K562 (cell line): ENCODE results near the gene VPS41. TPM values are rescaled to one million over a fixed set of nuclear protein-coding genes. Genes with fewer than 3 reads are reported as not detected.

Experiments used
- ATAC-seq: fragments of 200-7000 bp; cut with Tn5 transposase; 3 replicates; pipeline ENCODE4 v1.9.1; 2020; ENCODE audit warnings: moderate library complexity
- BruUV-seq: library from RNA; stranded (reverse); fragments of 400-500 nt; replicated peaks from 2 replicates; lab custom pipeline; 2021; lab: Mats Ljungman, UMichigan
- CTCF ChIA-PET: fragments of 300-600 bp; formaldehyde crosslinking; extraction: SDS; loops from one replicate; lab custom pipeline; 2021; ENCODE audit warnings: low intra/inter-chr PET ratio; lab: Yijun Ruan, JAX
- POLR2A ChIA-PET: fragments of 300-600, 350-650 bp; sonication (Branson Sonifier 250); formaldehyde crosslinking; extraction: SDS; loops from one replicate; lab custom pipeline; 2021; ENCODE audit warnings: antibody characterized with exemption, inconsistent platforms; lab: Yijun Ruan, JAX
- DNase-seq, 4 experiments: peaks; one replicate each; pipeline versions ENCODE4 v3.0.0 to v3.0.0-alpha.2; 2011 to 2018; ENCODE audit warnings: low spot score in 3 of 4, mixed read lengths in 3 of 4; ENCODE audit errors: extremely low read depth in 1 of 4
- FAIRE-seq: peaks from 2 replicates; lab custom pipeline; 2011; peaks lifted over from hg19 to GRCh38; lab: Jason Lieb, UNC
- H2AFZ ChIP-seq: 2 replicates; pipeline ENCODE4 v1.6.0; 2011; ENCODE audit warnings: low read depth, low read length, control low read depth, inconsistent platforms
- H3K27ac ChIP-seq: fragments of 200-600 bp; 3 replicates; pipeline ENCODE4 v1.8.0; 2011; ENCODE audit warnings: low read depth, mild to moderate bottlenecking, control low read depth, inconsistent platforms, low read length, moderate library complexity, mixed read lengths; ENCODE audit errors: extremely low read depth
- H3K27me3 ChIP-seq, 2 experiments: fragments of 300-600 bp in 1 of 2; 2 replicates in 1 of 2; 3 replicates in 1 of 2; pipeline versions ENCODE4 v1.6.0 to v1.8.0; 2011; ENCODE audit warnings: inconsistent platforms in 2 of 2, low read length in 2 of 2, mild to moderate bottlenecking in 1 of 2, mixed read lengths in 1 of 2, moderate library complexity in 1 of 2; ENCODE audit not compliant: control insufficient read depth in 2 of 2, insufficient read depth in 2 of 2
- H3K36me3 ChIP-seq: fragments of 300-600 bp; 3 replicates; pipeline ENCODE4 v1.8.0; 2011; ENCODE audit warnings: mild to moderate bottlenecking, low read length, inconsistent platforms; ENCODE audit not compliant: control insufficient read depth, insufficient read depth
- H3K4me1 ChIP-seq, 2 experiments: fragments of 200-600 bp in 1 of 2; replicated peaks in 1 of 2; 2 replicates in 1 of 2; 3 replicates in 1 of 2; pipeline versions ENCODE4 v1.5.1 to v1.8.0; 2011; ENCODE audit warnings: inconsistent platforms in 2 of 2, low read length in 2 of 2, mild to moderate bottlenecking in 1 of 2, mixed read lengths in 1 of 2, moderate library complexity in 1 of 2; ENCODE audit not compliant: control insufficient read depth in 2 of 2, insufficient read depth in 2 of 2
- H3K4me2 ChIP-seq: 2 replicates; pipeline ENCODE4 v1.6.1; 2011; ENCODE audit warnings: low read length, control low read depth, inconsistent platforms, mixed read lengths; ENCODE audit not compliant: insufficient read depth
- H3K4me3 ChIP-seq: fragments of 200-600 bp; sonication (generic), shearing (Covaris generic); 2 replicates; pipeline ENCODE4 v1.5.1; 2016; ENCODE audit warnings: control low read depth, inconsistent platforms
- H3K79me2 ChIP-seq: fragments of 200-600 bp; 3 replicates; pipeline ENCODE4 v1.8.0; 2011; ENCODE audit warnings: low read length, inconsistent platforms; ENCODE audit not compliant: control insufficient read depth, insufficient read depth
- H3K9ac ChIP-seq, 2 experiments: 2 replicates each; pipeline versions ENCODE4 v1.6.0 to v1.6.1; 2011; ENCODE audit warnings: low read depth in 2 of 2, low read length in 2 of 2, control low read depth in 1 of 2, inconsistent platforms in 1 of 2, mild to moderate bottlenecking in 1 of 2, mixed read lengths in 1 of 2; ENCODE audit not compliant: insufficient read depth in 1 of 2
- H3K9me1 ChIP-seq: one replicate; pipeline ENCODE4 v1.6.0; 2011; ENCODE audit warnings: inconsistent platforms, mild to moderate bottlenecking, low read length, moderate library complexity; ENCODE audit not compliant: control insufficient read depth, insufficient read depth
- H3K9me3 ChIP-seq: replicated peaks from 2 replicates; pipeline ENCODE4 v1.5.1; 2011; ENCODE audit warnings: low read depth, low read length, inconsistent platforms; ENCODE audit not compliant: control insufficient read depth, insufficient read depth
- H4K20me1 ChIP-seq: replicated peaks from 2 replicates; pipeline ENCODE4 v1.6.1; 2011; ENCODE audit warnings: low read length, inconsistent platforms, mixed read lengths; ENCODE audit not compliant: control insufficient read depth, insufficient read depth
- GTF2F1 ChIP-seq: IDR thresholded peaks from 2 replicates; pipeline ENCODE4 v1.6.1; 2011; ENCODE audit warnings: low read depth, low read length, improper control_type of control experiment
- KDM2B ChIP-seq: fragments of 250-450 bp; sonication (Bioruptor Pico); IDR thresholded peaks from 2 replicates; pipeline ENCODE4 v1.8.0; 2021; ENCODE audit warnings: mild to moderate bottlenecking, moderate library complexity
- MTA3 ChIP-seq: fragments of 450-650 bp; formaldehyde crosslinking; IDR thresholded peaks from 2 replicates; pipeline ENCODE4 v1.6.1; 2017; ENCODE audit warnings: mild to moderate bottlenecking, borderline replicate concordance
- RUNX1 ChIP-seq: sonication (generic); IDR thresholded peaks from 2 replicates; pipeline ENCODE4 v1.6.1; 2016; ENCODE audit warnings: antibody characterized with exemption, low read depth
- ZNF121 ChIP-seq: sonication (generic); formaldehyde crosslinking; conservative IDR thresholded peaks from 2 replicates; pipeline ENCODE4 v1.8.0; 2022; ENCODE audit warnings: missing genetic modification reagents
- WGBS: fragments of 100-300 bp; shearing (Covaris generic); methylation state at CpG from one replicate; pipeline ENCODE4 v1.1.6; 2016; ENCODE audit warnings: low coverage, mixed read lengths; ENCODE audit not compliant: insufficient coverage; ENCODE audit errors: missing lambda C conversion rate; 5-methylcytosine and 5-hydroxymethylcytosine counted together
- in situ Hi-C: fragments of 300-500 bp; cut with MboI; formaldehyde crosslinking; loops from 4 replicates; pipeline ENCODE4 v1.15.0; 2018; ENCODE audit warnings: inconsistent platforms, mixed read lengths
- intact Hi-C: fragments of 100-400 bp; cut with micrococcal nuclease; formaldehyde crosslinking; loops from 2 replicates; pipeline ENCODE4 v1.14.2; 2022
- polyA plus RNA-seq, 8 experiments: library from polyadenylated mRNA; depleted of rRNA in 4 of 8; stranded (reverse) in 5 of 8; unstranded in 3 of 8; fragments of >200 nt; fragmentation: Nextera tagmentation in 2 of 8; fragmentation: Illumina TruSeq in 1 of 8; extraction: Ambion mirVana in 2 of 8; extraction: Trizol in 1 of 8; gene quantifications; 2 replicates each; pipeline versions ENCODE4 v1.2.1 to v1.2.3, GENCODE V29; 2011 to 2014; ENCODE audit warnings: inconsistent platforms in 1 of 8, missing spikeins in 1 of 8
- total RNA-seq, 7 experiments: library from RNA; depleted of rRNA in 6 of 7; stranded (reverse); fragments of >200 nt in 6 of 7; fragmentation: Illumina TruSeq in 2 of 7; extraction: Trizol in 2 of 7; gene quantifications; 2 replicates each; pipeline versions ENCODE4 v1.2.1 to v1.2.3, GENCODE V29; 2011 to 2021; ENCODE audit warnings: low replicate concordance in 1 of 7
- TF ChIP-seq, protein P1 (sequence below): fragments of 250-450 bp; sonication (Bioruptor Pico); IDR thresholded peaks from 2 replicates; pipeline ENCODE4 v1.8.0; 2022; ENCODE audit warnings: inconsistent platforms, mild to moderate bottlenecking, moderate library complexity, borderline replicate concordance
- TF ChIP-seq, protein P2 (sequence below): IDR thresholded peaks from 3 replicates; pipeline ENCODE4 v1.6.1; 2011; ENCODE audit warnings: borderline replicate concordance, mild to moderate bottlenecking, moderate library complexity; ENCODE audit not compliant: insufficient read length; ENCODE audit errors: extremely low read depth
- TF ChIP-seq, protein P3 (sequence below): fragments of 450-650 bp; IDR thresholded peaks from 2 replicates; pipeline ENCODE4 v1.6.1; 2016; ENCODE audit warnings: antibody characterized with exemption

The VPS41 gene
- total and polyA plus RNA-seq, 9 of the 15 experiments (the other 6 are each of a cell fraction or from before 2014, with no cell fraction given): 17.7 to 46.8 (median 32.1) TPM

- CTCF ChIA-PET: no interaction called here
- no TSS peak for BruUV-seq
- no peaks in the 10 kb centered on the region for H3K9me1 ChIP-seq
- H3K4me3 ChIP-seq: no peak overlapping the region
- no peak overlapping the region for H3K27ac ChIP-seq
- no peak for DNase-seq
- POLR2A ChIA-PET: no interaction called here
- TF ChIP-seq, protein P1, sequence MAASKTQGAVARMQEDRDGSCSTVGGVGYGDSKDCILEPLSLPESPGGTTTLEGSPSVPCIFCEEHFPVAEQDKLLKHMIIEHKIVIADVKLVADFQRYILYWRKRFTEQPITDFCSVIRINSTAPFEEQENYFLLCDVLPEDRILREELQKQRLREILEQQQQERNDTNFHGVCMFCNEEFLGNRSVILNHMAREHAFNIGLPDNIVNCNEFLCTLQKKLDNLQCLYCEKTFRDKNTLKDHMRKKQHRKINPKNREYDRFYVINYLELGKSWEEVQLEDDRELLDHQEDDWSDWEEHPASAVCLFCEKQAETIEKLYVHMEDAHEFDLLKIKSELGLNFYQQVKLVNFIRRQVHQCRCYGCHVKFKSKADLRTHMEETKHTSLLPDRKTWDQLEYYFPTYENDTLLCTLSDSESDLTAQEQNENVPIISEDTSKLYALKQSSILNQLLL (CRISPR knock-in tag): no peak
- TF ChIP-seq ZNF121 (CRISPR knock-in tag) (no peak), GTF2F1 (no peak), KDM2B (no peak), MTA3 (no peak)
- intact Hi-C loops: no loop called here
- no peak for ATAC-seq
- in situ Hi-C loops: no loop called here
- no peak for FAIRE-seq
- H3K27me3 ChIP-seq: no peaks in the 10 kb centered on the region
- H3K79me2 ChIP-seq: no peaks in the 10 kb centered on the region
- H3K9me3 ChIP-seq: no peaks in the 10 kb centered on the region
- no peak overlapping the region for H2AFZ ChIP-seq
- WGBS: 74% methylated on average over 3 of the region's 3 CpGs
- no peaks in the 10 kb centered on the region for H4K20me1 ChIP-seq
- no peak overlapping the region for H3K4me2 ChIP-seq
- H3K36me3 ChIP-seq: peaks cover 15% of the 10 kb centered on the region; the same call in 2 of the 3 replicates
- H3K4me1 ChIP-seq: no peaks in the 10 kb centered on the region
- no peak overlapping the region for H3K9ac ChIP-seq
Measured at GRCh38 chr7:38744746-38745145, 164.2 kb downstream of the VPS41 start.

DNA sequence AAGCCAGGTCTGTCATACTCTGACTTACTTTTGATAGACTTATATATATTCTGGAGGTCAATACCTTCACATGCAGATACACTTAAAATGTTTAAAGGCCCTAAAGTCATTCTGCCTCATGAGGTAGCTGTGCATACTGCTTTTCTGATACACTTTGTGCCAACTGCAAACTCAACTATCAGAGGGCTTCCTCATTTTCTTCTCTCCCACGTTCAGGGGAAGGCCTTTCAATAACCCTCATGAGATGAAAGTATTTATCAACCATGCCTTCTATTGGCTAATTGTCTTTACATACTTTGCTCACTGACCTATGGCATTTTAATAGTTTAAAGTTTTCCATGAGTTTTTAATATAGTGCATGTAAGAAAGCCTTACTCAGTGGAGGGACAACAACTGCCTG is 165.1 kb downstream of the VPS41 start:
- BruUV-seq: no TSS peak
- no peaks in the 10 kb centered on the region for H3K9me1 ChIP-seq
- TF ChIP-seq, protein P2, sequence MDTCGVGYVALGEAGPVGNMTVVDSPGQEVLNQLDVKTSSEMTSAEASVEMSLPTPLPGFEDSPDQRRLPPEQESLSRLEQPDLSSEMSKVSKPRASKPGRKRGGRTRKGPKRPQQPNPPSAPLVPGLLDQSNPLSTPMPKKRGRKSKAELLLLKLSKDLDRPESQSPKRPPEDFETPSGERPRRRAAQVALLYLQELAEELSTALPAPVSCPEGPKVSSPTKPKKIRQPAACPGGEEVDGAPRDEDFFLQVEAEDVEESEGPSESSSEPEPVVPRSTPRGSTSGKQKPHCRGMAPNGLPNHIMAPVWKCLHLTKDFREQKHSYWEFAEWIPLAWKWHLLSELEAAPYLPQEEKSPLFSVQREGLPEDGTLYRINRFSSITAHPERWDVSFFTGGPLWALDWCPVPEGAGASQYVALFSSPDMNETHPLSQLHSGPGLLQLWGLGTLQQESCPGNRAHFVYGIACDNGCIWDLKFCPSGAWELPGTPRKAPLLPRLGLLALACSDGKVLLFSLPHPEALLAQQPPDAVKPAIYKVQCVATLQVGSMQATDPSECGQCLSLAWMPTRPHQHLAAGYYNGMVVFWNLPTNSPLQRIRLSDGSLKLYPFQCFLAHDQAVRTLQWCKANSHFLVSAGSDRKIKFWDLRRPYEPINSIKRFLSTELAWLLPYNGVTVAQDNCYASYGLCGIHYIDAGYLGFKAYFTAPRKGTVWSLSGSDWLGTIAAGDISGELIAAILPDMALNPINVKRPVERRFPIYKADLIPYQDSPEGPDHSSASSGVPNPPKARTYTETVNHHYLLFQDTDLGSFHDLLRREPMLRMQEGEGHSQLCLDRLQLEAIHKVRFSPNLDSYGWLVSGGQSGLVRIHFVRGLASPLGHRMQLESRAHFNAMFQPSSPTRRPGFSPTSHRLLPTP: no peak
- TF ChIP-seq RUNX1: no peak
- TF ChIP-seq, protein P3, sequence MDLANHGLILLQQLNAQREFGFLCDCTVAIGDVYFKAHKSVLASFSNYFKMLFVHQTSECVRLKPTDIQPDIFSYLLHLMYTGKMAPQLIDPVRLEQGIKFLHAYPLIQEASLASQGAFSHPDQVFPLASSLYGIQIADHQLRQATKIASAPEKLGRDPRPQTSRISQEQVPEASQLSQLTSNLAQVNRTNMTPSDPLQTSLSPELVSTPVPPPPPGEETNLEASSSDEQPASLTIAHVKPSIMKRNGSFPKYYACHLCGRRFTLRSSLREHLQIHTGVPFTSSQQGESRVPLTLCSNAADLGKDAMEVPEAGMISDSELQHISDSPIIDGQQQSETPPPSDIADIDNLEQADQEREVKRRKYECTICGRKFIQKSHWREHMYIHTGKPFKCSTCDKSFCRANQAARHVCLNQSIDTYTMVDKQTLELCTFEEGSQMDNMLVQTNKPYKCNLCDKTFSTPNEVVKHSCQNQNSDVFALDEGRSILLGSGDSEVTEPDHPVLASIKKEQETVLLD: no peak

More for the DNA sequence above, 165.1 kb downstream of the VPS41 start:
- no peak overlapping the region for H2AFZ ChIP-seq
- ChIA-PET POLR2A (no interaction called here), CTCF (no interaction called here)
- no peak overlapping the region for H3K4me2 ChIP-seq
- H3K4me1 ChIP-seq: no peaks in the 10 kb centered on the region
- H3K27ac ChIP-seq: no peak overlapping the region
- H4K20me1 ChIP-seq: no peaks in the 10 kb centered on the region
- no peak for FAIRE-seq
- no peak overlapping the region for H3K4me3 ChIP-seq
- no peaks in the 10 kb centered on the region for H3K79me2 ChIP-seq
- in situ Hi-C loops: no loop called here
- DNase-seq: no peak
- H3K27me3 ChIP-seq: no peaks in the 10 kb centered on the region
- H3K36me3 ChIP-seq: peaks cover 15% of the 10 kb centered on the region; the same call in 2 of the 3 replicates
- H3K9me3 ChIP-seq: no peaks in the 10 kb centered on the region
- no peak for ATAC-seq
- H3K9ac ChIP-seq: no peak overlapping the region
- intact Hi-C loops: no loop called here
- WGBS: 35% methylated on average over 1 of the region's 1 CpG
